Measurements from ENCODE around the gene DDX31.

DDX31 gene

DNA sequence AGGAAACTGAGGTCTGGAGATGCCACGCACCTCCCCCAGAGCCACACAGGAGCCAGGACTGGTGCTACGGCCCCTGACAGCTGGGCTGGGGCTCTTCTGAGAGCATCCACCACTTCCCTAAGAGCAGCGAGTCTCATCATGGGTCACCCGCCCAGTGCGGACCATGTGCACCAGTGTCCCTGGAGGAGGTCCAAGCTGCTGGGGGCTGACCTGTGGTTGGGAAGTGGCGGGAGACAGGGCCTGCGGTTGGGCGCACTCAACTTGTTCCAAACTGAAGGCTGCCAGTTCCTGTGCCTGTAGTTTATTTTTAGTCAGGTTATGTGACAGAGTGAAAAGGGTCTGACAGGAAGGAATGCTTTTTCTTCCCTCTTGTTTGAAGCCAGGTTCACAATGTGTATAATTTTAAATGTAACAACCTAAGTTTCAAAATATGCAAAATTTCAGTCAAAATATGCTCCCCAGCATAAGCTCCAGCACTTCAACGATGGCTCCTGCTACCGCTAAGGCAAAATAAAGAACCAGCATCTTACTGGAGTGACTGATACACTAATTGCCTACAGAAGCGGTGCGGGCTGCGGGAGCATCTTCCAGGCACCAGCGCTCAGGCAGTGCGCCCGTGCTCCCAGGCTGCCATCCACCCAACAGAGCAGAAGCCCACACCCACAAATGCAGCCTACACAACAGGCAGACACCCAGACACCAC, 72.6 kb downstream of the DDX31 start:
- no peak for TF ChIP-seq CTCF (IDR thresholded peaks at IDR 0.05; ENCODE audit: insufficient read depth, low read length, poor library complexity, severe bottlenecking)
- H3K4me3 ChIP-seq (replicated peaks; ENCODE audit: low read depth, low read length): no peak overlapping the region
- H3K36me3 ChIP-seq (ENCODE audit: control insufficient read depth, insufficient read depth, low read length): peaks cover 20% of the 10 kb centered on the region
- H3K27me3 ChIP-seq (replicated peaks; ENCODE audit: control insufficient read depth, insufficient read depth, low read length): no peaks in the 10 kb centered on the region
- DNase-seq (ENCODE audit: extremely low read depth, insufficient read length): no peak

DNA sequence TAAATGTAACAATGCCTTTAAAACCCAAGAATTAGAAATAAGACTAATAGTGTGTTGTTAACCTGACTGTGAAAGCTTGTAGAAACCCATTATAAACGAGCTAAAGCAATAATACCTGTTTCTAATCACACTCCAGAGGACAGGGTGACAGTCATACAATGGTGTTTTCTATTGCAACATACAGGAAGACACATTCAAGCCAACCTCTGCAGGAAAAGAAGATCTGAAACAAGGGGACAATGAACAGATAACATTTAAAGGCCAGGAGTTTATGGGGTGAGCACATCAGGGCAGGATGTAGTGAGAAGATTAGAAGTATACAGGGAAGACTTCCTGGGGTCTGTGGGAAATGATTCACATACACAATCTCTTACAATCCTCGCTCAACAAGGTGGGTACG, 73.6 kb downstream of the DDX31 start:
- Histone ChIP-seq H3K27me3 (replicated peaks; ENCODE audit: control insufficient read depth, insufficient read depth, low read length) (no peaks in the 10 kb centered on the region), H3K36me3 (ENCODE audit: control insufficient read depth, insufficient read depth, low read length) (peaks cover 16% of the 10 kb centered on the region)
- TF ChIP-seq CTCF (IDR thresholded peaks at IDR 0.05; ENCODE audit: insufficient read depth, low read length, poor library complexity, severe bottlenecking): no peak

DNA sequence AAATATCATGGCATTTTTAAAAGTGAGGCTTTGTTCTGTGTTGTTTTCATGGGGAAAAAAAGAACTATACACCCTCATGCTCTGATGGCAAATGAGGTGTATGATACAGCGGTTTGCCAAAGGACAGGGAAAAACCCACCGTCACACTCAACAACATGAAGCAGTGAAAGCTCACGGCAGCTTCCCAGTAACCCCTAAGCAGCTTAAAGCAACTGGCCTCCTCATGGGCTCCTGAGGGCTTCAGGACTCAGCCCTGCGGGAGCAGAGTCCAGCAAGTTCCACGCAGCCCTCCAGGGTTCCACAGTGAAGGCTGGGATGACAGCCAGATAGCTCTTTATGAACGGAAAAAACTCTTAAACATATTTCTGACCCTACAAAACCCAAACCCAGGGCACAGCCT, 74.5 kb downstream of the DDX31 start:
- no peak for DNase-seq (ENCODE audit: extremely low read depth, insufficient read length)
- TF ChIP-seq CTCF (IDR thresholded peaks at IDR 0.05; ENCODE audit: insufficient read depth, low read length, poor library complexity, severe bottlenecking): no peak
- Histone ChIP-seq H3K4me3 (replicated peaks; ENCODE audit: low read depth, low read length) (no peak overlapping the region), H3K27me3 (replicated peaks; ENCODE audit: control insufficient read depth, insufficient read depth, low read length) (no peaks in the 10 kb centered on the region), H3K36me3 (ENCODE audit: control insufficient read depth, insufficient read depth, low read length) (peaks cover 8% of the 10 kb centered on the region)

More for the DNA sequence above, 73.6 kb downstream of the DDX31 start:
- DNase-seq (ENCODE audit: extremely low read depth, insufficient read length): no peak
- no peak overlapping the region for H3K4me3 ChIP-seq (replicated peaks; ENCODE audit: low read depth, low read length)

- Histone ChIP-seq H3K36me3 (ENCODE audit: control insufficient read depth, insufficient read depth, low read length) (peaks cover 7% of the 10 kb centered on the region), H3K27me3 (replicated peaks; ENCODE audit: control insufficient read depth, insufficient read depth, low read length) (no peaks in the 10 kb centered on the region; the same call in 1 of the 2 replicates), H3K4me3 (replicated peaks; ENCODE audit: low read depth, low read length) (no peak overlapping the region)
- TF ChIP-seq CTCF (IDR thresholded peaks at IDR 0.05; ENCODE audit: insufficient read depth, low read length, poor library complexity, severe bottlenecking): no peak
- DNase-seq (ENCODE audit: extremely low read depth, insufficient read length): no peak
Observed at GRCh38 chr9:132594412-132594811, 75.4 kb downstream of the DDX31 start.

GRCh38 chr9:132592451-132592850, 77.3 kb downstream of the DDX31 start:
- no peak for TF ChIP-seq CTCF (IDR thresholded peaks at IDR 0.05; ENCODE audit: insufficient read depth, low read length, poor library complexity, severe bottlenecking)
- Histone ChIP-seq H3K4me3 (replicated peaks; ENCODE audit: low read depth, low read length) (no peak overlapping the region), H3K27me3 (replicated peaks; ENCODE audit: control insufficient read depth, insufficient read depth, low read length) (peaks cover 2% of the 10 kb centered on the region), H3K36me3 (ENCODE audit: control insufficient read depth, insufficient read depth, low read length) (peaks cover 7% of the 10 kb centered on the region)
- no peak for DNase-seq (ENCODE audit: extremely low read depth, insufficient read length)

Measured in GM06990 (cell line).